HepG2 (cell line): ENCODE data around the gene GLB1L3. TPM values are rescaled to one million over a fixed set of nuclear protein-coding genes. Genes with fewer than 3 reads are reported as not detected.

Experiments
- ATAC-seq: fragments of 200-7000 bp; cut with Tn5 transposase; 3 replicates; pipeline ENCODE4 v1.9.1; 2020; ENCODE audit warnings: mild to moderate bottlenecking, moderate library complexity
- BruUV-seq: library from RNA; stranded (reverse); fragments of 400-500 nt; replicated peaks from 2 replicates; lab custom pipeline; 2021; lab: Mats Ljungman, UMichigan
- CTCF ChIA-PET: fragments of 300-600 bp; formaldehyde crosslinking; extraction: SDS; loops from one replicate; lab custom pipeline; 2021; ENCODE audit warnings: low total read pairs, inconsistent platforms, low intra/inter-chr PET ratio; lab: Yijun Ruan, JAX
- POLR2A ChIA-PET: fragments of 350-600 bp; sonication (Branson Sonifier 250); formaldehyde crosslinking; loops from one replicate; lab custom pipeline; 2020; ENCODE audit warnings: antibody characterized with exemption, inconsistent platforms; lab: Yijun Ruan, JAX
- DNase-seq: peaks from one replicate; pipeline ENCODE4 v3.0.0-alpha.2; 2015; ENCODE audit warnings: low spot score
- FAIRE-seq: peaks from 3 replicates; lab custom pipeline; 2011; peaks lifted over from hg19 to GRCh38; lab: Jason Lieb, UNC
- H2AFZ ChIP-seq: one replicate; pipeline ENCODE4 v1.6.1; 2011; ENCODE audit warnings: low read length, inconsistent platforms
- H3K27ac ChIP-seq: fragments of 300-600 bp; 3 replicates; pipeline ENCODE4 v1.8.0; 2011; ENCODE audit warnings: mixed run types, mild to moderate bottlenecking, mixed read lengths, low read length, inconsistent platforms; ENCODE audit not compliant: insufficient read depth; ENCODE audit errors: extremely low read length
- H3K27me3 ChIP-seq, 2 experiments: fragments of 200-600 bp in 1 of 2; 2 replicates in 1 of 2; 3 replicates in 1 of 2; pipeline versions ENCODE4 v1.6.0 to v1.8.0; 2011; ENCODE audit warnings: low read length in 2 of 2, mild to moderate bottlenecking in 2 of 2, moderate library complexity in 2 of 2, inconsistent platforms in 1 of 2; ENCODE audit not compliant: insufficient read depth in 2 of 2, control insufficient read depth in 1 of 2
- H3K36me3 ChIP-seq, 2 experiments: fragments of 200-600 bp in 1 of 2; replicated peaks in 1 of 2; 2 replicates in 1 of 2; 3 replicates in 1 of 2; pipeline versions ENCODE4 v1.5.1 to v1.8.0; 2011; ENCODE audit warnings: low read length in 2 of 2, inconsistent platforms in 1 of 2; ENCODE audit not compliant: insufficient read depth in 2 of 2, control insufficient read depth in 1 of 2
- H3K4me1 ChIP-seq: 2 replicates; pipeline ENCODE4 v1.5.1; 2012; ENCODE audit warnings: low read length, inconsistent platforms; ENCODE audit not compliant: insufficient read depth
- H3K4me2 ChIP-seq: 2 replicates; pipeline ENCODE4 v1.6.0; 2011; ENCODE audit warnings: low read depth, low read length, inconsistent platforms
- H3K4me3 ChIP-seq, 3 experiments: fragments of 200-600 bp in 1 of 3; sonication (generic), shearing (Covaris generic) in 1 of 3; replicated peaks in 1 of 3; 2 replicates each; pipeline ENCODE4 v1.5.1; 2011 to 2016; ENCODE audit warnings: low read length in 3 of 3, inconsistent platforms in 2 of 3, low read depth in 2 of 3, mild to moderate bottlenecking in 2 of 3, control low read depth in 1 of 3, mixed read lengths in 1 of 3; ENCODE audit not compliant: insufficient read depth in 1 of 3
- H3K79me2 ChIP-seq: one replicate; pipeline ENCODE4 v1.6.1; 2011; ENCODE audit warnings: low read length, inconsistent platforms; ENCODE audit not compliant: insufficient read depth
- H3K9ac ChIP-seq: 2 replicates; pipeline ENCODE4 v1.6.0; 2011; ENCODE audit warnings: mild to moderate bottlenecking, low read depth, low read length, inconsistent platforms; ENCODE audit not compliant: insufficient read depth
- H3K9me3 ChIP-seq: 2 replicates; pipeline ENCODE4 v1.5.1; 2012; ENCODE audit warnings: mild to moderate bottlenecking, low read length
- H4K20me1 ChIP-seq: 2 replicates; pipeline ENCODE4 v1.6.0; 2011; ENCODE audit warnings: inconsistent platforms, mild to moderate bottlenecking, low read length, moderate library complexity; ENCODE audit not compliant: insufficient read depth
- BRCA1 ChIP-seq: sonication (generic); formaldehyde crosslinking; IDR thresholded peaks from 2 replicates; pipeline ENCODE4 v1.4.0; 2020; ENCODE audit warnings: missing genetic modification reagents
- CREB3 ChIP-seq: sonication (generic); formaldehyde crosslinking; IDR thresholded peaks from 2 replicates; pipeline ENCODE4 v1.5.0; 2020; ENCODE audit warnings: missing genetic modification reagents
- EEA1 ChIP-seq: sonication (generic); formaldehyde crosslinking; IDR thresholded peaks from 2 replicates; pipeline ENCODE4 v1.5.1; 2020; ENCODE audit warnings: mild to moderate bottlenecking, missing genetic modification reagents, borderline replicate concordance
- HDAC2 ChIP-seq: sonication (generic); formaldehyde crosslinking; IDR thresholded peaks from 2 replicates; pipeline ENCODE4 v1.4.0; 2020; ENCODE audit warnings: missing genetic modification reagents
- KDM4B ChIP-seq: sonication (generic); formaldehyde crosslinking; IDR thresholded peaks from 2 replicates; pipeline ENCODE4 v1.4.0; 2020; ENCODE audit warnings: missing genetic modification reagents
- KDM6A ChIP-seq: IDR thresholded peaks from 2 replicates; pipeline ENCODE4 v1.6.1; 2016; ENCODE audit warnings: low read depth
- MATR3 ChIP-seq: sonication (generic); formaldehyde crosslinking; IDR thresholded peaks from 2 replicates; pipeline ENCODE4 v1.4.0; 2020; ENCODE audit warnings: missing genetic modification reagents
- NFYC ChIP-seq: IDR thresholded peaks from 2 replicates; pipeline ENCODE4 v1.6.1; 2016; ENCODE audit warnings: missing genetic modification reagents, missing compliant biosample characterization
- RELA ChIP-seq: sonication (generic); formaldehyde crosslinking; IDR thresholded peaks from 2 replicates; pipeline ENCODE4 v1.4.0; 2020; ENCODE audit warnings: missing genetic modification reagents
- XRCC5 ChIP-seq: fragments of 200-400 bp; formaldehyde crosslinking; optimal IDR thresholded peaks from 2 replicates; pipeline ENCODE3; 2017; ENCODE audit warnings: mild to moderate bottlenecking, low read length
- ZBTB8A ChIP-seq: sonication (generic); formaldehyde crosslinking; IDR thresholded peaks from 2 replicates; pipeline ENCODE4 v1.4.0; 2020; ENCODE audit warnings: mild to moderate bottlenecking, low read depth, missing genetic modification reagents, borderline replicate concordance
- ZMYM2 ChIP-seq: sonication (generic); formaldehyde crosslinking; IDR thresholded peaks from 2 replicates; pipeline ENCODE4 v1.8.0; 2022; ENCODE audit warnings: mild to moderate bottlenecking, missing genetic modification reagents
- ZNF143 ChIP-seq: sonication (generic); formaldehyde crosslinking; IDR thresholded peaks from 2 replicates; pipeline ENCODE4 v1.4.0; 2020; ENCODE audit warnings: missing genetic modification reagents
- ZNF280B ChIP-seq: sonication (generic); formaldehyde crosslinking; IDR thresholded peaks from 2 replicates; pipeline ENCODE4 v1.5.0; 2020; ENCODE audit warnings: missing genetic modification reagents, mild to moderate bottlenecking, borderline replicate concordance
- ZNF317 ChIP-seq: sonication (generic); formaldehyde crosslinking; IDR thresholded peaks from 2 replicates; pipeline ENCODE4 v1.5.0; 2020; ENCODE audit warnings: mild to moderate bottlenecking, missing genetic modification reagents
- ZNF383 ChIP-seq: sonication (generic); formaldehyde crosslinking; IDR thresholded peaks from 2 replicates; pipeline ENCODE4 v1.4.0; 2020; ENCODE audit warnings: missing genetic modification reagents, mild to moderate bottlenecking, borderline replicate concordance
- ZNF550 ChIP-seq: sonication (generic); formaldehyde crosslinking; IDR thresholded peaks from 2 replicates; pipeline ENCODE4 v1.4.0; 2020; ENCODE audit warnings: mild to moderate bottlenecking, missing genetic modification reagents, borderline replicate concordance
- ZNF749 ChIP-seq: sonication (generic); formaldehyde crosslinking; IDR thresholded peaks from 2 replicates; pipeline ENCODE4 v1.8.0; 2022; ENCODE audit warnings: mild to moderate bottlenecking, missing genetic modification reagents, moderate library complexity, borderline replicate concordance
- ZSCAN5A ChIP-seq: sonication (generic); formaldehyde crosslinking; IDR thresholded peaks from 2 replicates; pipeline ENCODE4 v1.8.0; 2022; ENCODE audit warnings: mild to moderate bottlenecking, missing genetic modification reagents, borderline replicate concordance
- WGBS: methylation state at CpG from one replicate; pipeline ENCODE4 v1.1.6; 2017; ENCODE audit warnings: low lambda C conversion rate; 5-methylcytosine and 5-hydroxymethylcytosine counted together
- in situ Hi-C: cut with HindIII; loops from 2 replicates; pipeline ENCODE4 v1.10.0; 2017; ENCODE audit warnings: low pct_unique_long_range_greater_than_20kb; ENCODE audit not compliant: extremely low pct_ligation_motif_present
- intact Hi-C: fragments of 100-400 bp; cut with micrococcal nuclease; formaldehyde crosslinking; loops from one replicate; pipeline ENCODE4 v1.10.0; 2022; ENCODE audit not compliant: unreplicated experiment
- polyA plus RNA-seq, 8 experiments: library from polyadenylated mRNA; depleted of rRNA in 3 of 8; stranded (reverse) in 7 of 8; unstranded in 1 of 8; fragments of >200 nt; fragmentation: Illumina TruSeq in 4 of 8; extraction: Trizol in 4 of 8; gene quantifications; 2 replicates each; pipeline versions ENCODE4 v1.2.1 to v1.2.3, GENCODE V29; 2011 to 2016; ENCODE audit warnings: low read depth in 4 of 8, missing spikeins in 1 of 8, mixed read lengths in 1 of 8; ENCODE audit not compliant: insufficient read depth in 1 of 8
- total RNA-seq, 5 experiments: library from RNA; depleted of rRNA; stranded (reverse); fragments of >200 nt; fragmentation: Illumina TruSeq; extraction: Trizol; gene quantifications; 2 replicates each; pipeline ENCODE4 v1.2.3, GENCODE V29; 2016; ENCODE audit warnings: low read depth in 1 of 5

Gene GLB1L3
- total and polyA plus RNA-seq, 2 of the 13 experiments (the other 11 are each of a cell fraction or from before 2014, with no cell fraction given) = not detected

GRCh38 chr11:134356656-134357544 lies 80.7 kb downstream of the GLB1L3 start (continued):
- TF ChIP-seq KDM4B (CRISPR knock-in tag) (no peak), ZNF143 (no peak), NFYC (CRISPR knock-in tag) (no peak), ZNF749 (CRISPR knock-in tag) (no peak), ZBTB8A (CRISPR knock-in tag) (no peak)
- TF ChIP-seq, all 625 proteins: peak for 0

- ATAC-seq (no peak), DNase-seq (no peak), FAIRE-seq (no peak)
- Histone ChIP-seq H3K4me1 (peaks cover 6% of the 10 kb centered on the region), H3K9me3 (no peaks in the 10 kb centered on the region), H2AFZ (no peak overlapping the region), H3K4me2 (no peak overlapping the region), H3K27ac (no peak overlapping the region), H3K4me3 (no peak overlapping the region), H3K27me3 (peaks cover 11 to 38% of the 10 kb centered on the region in 2 experiments), H3K9ac (no peak overlapping the region), H4K20me1 (no peaks in the 10 kb centered on the region), H3K79me2 (no peaks in the 10 kb centered on the region), H3K36me3 (no peaks in the 10 kb centered on the region)
- ChIA-PET POLR2A (no interaction called here), CTCF (no interaction called here)
- WGBS = 25% methylated on average over 6 of the region's 8 CpGs
- in situ Hi-C loops = no loop called here
- BruUV-seq = no TSS peak
- intact Hi-C loops = no loop called here
- TF ChIP-seq ZNF383 (CRISPR knock-in tag) = no peak
- no peak for TF ChIP-seq KDM6A (CRISPR knock-in tag)
- no peak for TF ChIP-seq XRCC5
- no peak for TF ChIP-seq CREB3 (CRISPR knock-in tag)
- TF ChIP-seq EEA1 (CRISPR knock-in tag) = no peak
- TF ChIP-seq ZSCAN5A (CRISPR knock-in tag) = no peak
- TF ChIP-seq HDAC2 (CRISPR knock-in tag) = no peak
- TF ChIP-seq ZMYM2 (CRISPR knock-in tag) = no peak
- no peak for TF ChIP-seq BRCA1 (CRISPR knock-in tag)
- TF ChIP-seq MATR3 (CRISPR knock-in tag) = no peak
- TF ChIP-seq ZNF550 (CRISPR knock-in tag) = no peak
- TF ChIP-seq ZNF317 = no peak
- no peak for TF ChIP-seq ZNF280B (CRISPR knock-in tag)
- no peak for TF ChIP-seq RELA
Measured at GRCh38 chr11:134357545-134357839, 81.3 kb downstream of the GLB1L3 start.
